Subcutaneous adipose tissue (tissue), 4 donors: Measurements from ENCODE around the gene SULT2B1. TPM values are rescaled to one million over a fixed set of nuclear protein-coding genes. Genes with fewer than 3 reads are reported as not detected.

Source experiments
- CTCF ChIP-seq: fragments of 450-650 bp; IDR thresholded peaks from one replicate; pipeline ENCODE4 v1.5.1; 2016; ENCODE audit warnings: low read depth, mild to moderate bottlenecking, control low read depth, antibody characterized with exemption, moderate library complexity
- total RNA-seq, 4 donors: library from RNA; depleted of rRNA; stranded (reverse); fragments of >200 nt; gene quantifications; one replicate each; pipeline ENCODE4 v1.1.0, GENCODE V29; 2016

SULT2B1 gene
- total RNA-seq, 4 donors from 2014 or later, result not detected

GRCh38 chr19:48627201-48627864 lies 75.4 kb downstream of the SULT2B1 start:
- no peak for TF ChIP-seq CTCF

GRCh38 chr19:48627865-48628314 lies 75.9 kb downstream of the SULT2B1 start:
- no peak for TF ChIP-seq CTCF

GRCh38 chr19:48628486-48629296 lies 76.7 kb downstream of the SULT2B1 start:
- no peak for TF ChIP-seq CTCF

- no peak for TF ChIP-seq CTCF
Measured at GRCh38 chr19:48629297-48629598, 77.3 kb downstream of the SULT2B1 start.

GRCh38 chr19:48629599-48630295 lies 77.8 kb downstream of the SULT2B1 start:
- no peak for TF ChIP-seq CTCF

- TF ChIP-seq CTCF, result no peak
Measured at GRCh38 chr19:48630296-48631063, 78.5 kb downstream of the SULT2B1 start.
